Epithelial cell of proximal tubule (primary cell): ENCODE measurements around the gene MYCN. TPM values are rescaled to one million over a fixed set of nuclear protein-coding genes. Genes with fewer than 3 reads are reported as not detected.

Experiments used
- DNase-seq: peaks from one replicate; pipeline ENCODE4 v3.0.0-alpha.2; 2011; ENCODE audit warnings: low read depth
- H3K4me3 ChIP-seq: 2 replicates; pipeline ENCODE4 v1.5.1; 2011; ENCODE audit warnings: low read depth, mild to moderate bottlenecking, low read length
- CTCF ChIP-seq: conservative IDR thresholded peaks from 2 replicates; pipeline ENCODE4 v1.5.1; 2012; ENCODE audit warnings: low read depth, mild to moderate bottlenecking, low read length
- total RNA-seq: library from RNA; depleted of rRNA; stranded (reverse); fragments of >200 nt; gene quantifications from 2 replicates; pipeline ENCODE4 v1.2.3, GENCODE V29; 2015

The MYCN gene
- total RNA-seq, 1 donor from 2014 or later: 3.0 TPM

DNA sequence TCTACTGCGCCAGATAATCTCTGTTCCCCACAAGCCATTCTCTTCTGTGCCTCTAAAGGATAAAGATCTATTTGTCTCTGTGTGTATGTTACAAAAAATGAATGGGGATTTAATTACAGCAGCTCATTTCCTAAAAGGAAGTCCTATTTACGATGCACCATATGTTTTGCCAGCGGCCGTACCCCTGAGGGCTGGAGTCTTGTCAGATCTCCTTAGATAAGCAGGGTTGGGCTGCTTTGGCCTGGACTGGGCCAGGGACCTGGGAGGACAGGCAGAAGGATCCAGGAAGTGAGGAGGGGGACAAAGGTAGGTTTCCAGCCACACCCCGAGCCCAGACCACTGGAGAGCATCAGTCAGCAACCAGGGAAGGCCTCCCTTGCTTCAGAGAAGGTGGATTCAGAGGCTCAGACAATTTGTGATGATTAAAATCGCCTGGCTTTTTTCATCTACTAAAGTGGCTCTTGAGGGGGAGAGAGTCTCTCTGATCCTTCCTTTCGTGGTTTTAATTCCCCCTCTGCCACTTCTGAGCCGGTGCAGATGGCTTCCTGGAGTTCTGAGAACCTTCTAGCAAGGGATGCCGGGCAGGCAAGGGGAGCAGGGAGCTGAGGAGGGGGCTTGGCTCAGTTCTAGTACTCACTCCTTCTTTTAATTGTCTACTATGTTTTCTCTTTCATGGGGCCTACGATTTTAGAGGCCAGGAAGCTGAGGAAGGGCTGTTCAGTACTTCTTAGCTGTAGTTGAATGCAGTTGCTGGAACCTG, 42.1 kb downstream of the MYCN start:
- no peak overlapping the region for H3K4me3 ChIP-seq
- no peak for DNase-seq
- no peak for TF ChIP-seq CTCF

GRCh38 chr2:15983496-15983895, 43.1 kb downstream of the MYCN start:
- no peak for TF ChIP-seq CTCF
- no peak for DNase-seq
- no peak overlapping the region for H3K4me3 ChIP-seq

DNA sequence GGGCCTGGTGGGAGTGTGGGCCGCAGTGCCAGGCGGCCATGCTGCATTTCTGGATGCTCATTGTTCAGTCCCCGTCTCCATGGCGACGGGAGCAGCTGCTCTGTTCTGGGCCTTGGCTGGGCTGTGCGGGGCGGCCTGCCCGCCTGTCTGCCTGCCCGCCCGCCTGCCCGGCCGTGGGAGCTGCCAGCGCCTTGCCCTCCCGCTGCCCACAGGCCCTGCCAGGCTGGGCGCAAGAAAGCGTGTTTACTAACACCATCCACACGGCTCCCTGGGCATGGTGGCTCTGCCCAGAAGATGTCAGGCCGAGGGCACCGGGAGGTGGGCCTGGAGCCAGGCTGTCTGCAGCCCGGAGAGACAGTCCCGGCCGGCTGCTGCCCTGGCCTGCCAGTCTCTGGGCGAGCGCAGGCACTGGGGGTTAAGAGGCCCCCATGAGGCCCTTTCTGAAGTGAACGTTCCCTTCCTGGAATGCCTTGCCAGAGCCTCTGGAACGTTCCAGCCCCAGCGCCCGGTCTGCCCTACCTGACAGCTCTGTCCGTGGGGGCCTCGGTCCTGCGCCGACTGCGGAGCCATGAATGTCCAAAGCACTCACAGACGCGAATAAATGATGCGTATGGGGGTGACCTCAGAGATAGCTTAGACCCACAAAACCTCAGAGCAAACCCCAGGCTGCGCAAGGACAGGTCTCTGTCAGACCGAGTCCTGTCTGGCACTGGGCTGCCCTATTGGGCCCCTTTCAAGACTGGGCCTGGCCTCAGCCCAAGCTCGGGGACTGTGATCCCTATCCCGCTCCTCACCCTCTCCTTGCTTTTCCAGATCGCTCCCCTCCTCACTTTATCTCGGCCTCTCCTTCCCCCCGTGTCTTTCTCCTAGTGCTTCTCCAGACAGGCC, 44.3 kb downstream of the MYCN start:
- H3K4me3 ChIP-seq: no peak overlapping the region
- DNase-seq: no peak
- no peak for TF ChIP-seq CTCF

GRCh38 chr2:15985531-15985930, 45.2 kb downstream of the MYCN start:
- no peak for DNase-seq
- no peak for TF ChIP-seq CTCF
- H3K4me3 ChIP-seq: no peak overlapping the region

DNA sequence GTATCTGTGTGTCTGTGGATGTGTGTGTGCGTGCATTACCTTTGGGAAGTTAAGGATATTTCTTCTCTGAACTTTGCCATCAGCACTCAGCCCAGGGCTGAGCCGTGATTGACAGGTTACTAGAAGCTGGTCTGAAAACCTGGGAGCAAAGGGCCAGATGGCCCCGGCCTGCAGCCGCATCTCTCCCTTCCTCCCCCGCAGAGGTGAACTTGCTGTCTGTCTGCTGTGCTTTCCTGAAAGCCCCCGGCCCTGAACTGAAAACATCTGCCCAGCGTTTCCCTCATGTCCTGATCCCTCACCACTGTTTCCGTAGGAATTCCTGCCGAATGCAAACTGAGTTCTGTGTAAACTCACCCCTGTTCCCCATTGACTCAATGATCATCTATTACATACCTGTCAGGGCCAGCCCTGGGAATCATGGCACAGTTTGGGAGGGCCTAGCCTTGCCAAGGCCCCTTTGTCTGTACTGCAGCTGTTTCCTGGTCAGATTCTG, 45.8 kb downstream of the MYCN start:
- TF ChIP-seq CTCF: no peak
- no peak overlapping the region for H3K4me3 ChIP-seq
- DNase-seq: no peak

GRCh38 chr2:15986644-15987043, 46.3 kb downstream of the MYCN start:
- no peak for TF ChIP-seq CTCF
- DNase-seq: no peak
- H3K4me3 ChIP-seq: no peak overlapping the region
